ENCODE measurements around the gene SSR2. TPM values are rescaled to one million over a fixed set of nuclear protein-coding genes. Genes with fewer than 3 reads are reported as not detected.

Gene SSR2
- polyA plus RNA-seq, 1 donor (not counting 4 experiments of a cell fraction or from before 2014, with no cell fraction given) = 302 TPM

DNA sequence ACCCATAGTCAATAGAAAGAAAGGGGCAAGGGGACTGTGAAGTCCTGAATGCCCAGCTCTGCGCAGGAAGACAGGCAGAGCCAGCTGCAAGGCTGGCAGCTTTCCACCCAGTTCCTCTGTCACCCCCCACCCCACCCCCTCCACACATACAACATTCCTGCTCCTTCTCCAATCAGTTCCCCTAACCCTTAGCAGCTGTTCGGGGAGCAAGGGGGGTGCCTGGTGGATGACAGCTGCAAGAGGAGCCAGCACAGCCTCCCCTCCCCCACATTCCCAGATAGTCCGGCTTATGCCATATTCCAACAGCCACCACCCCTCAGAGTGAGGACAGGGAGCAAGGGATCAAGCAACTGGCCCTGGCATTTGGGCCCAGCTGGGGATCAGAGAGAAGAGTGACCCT lies 52.1 kb downstream of the SSR2 start:
- TF ChIP-seq EZH2 (IDR thresholded peaks at IDR 0.05; ENCODE audit: low read length) = no peak
- TF ChIP-seq, protein P1, sequence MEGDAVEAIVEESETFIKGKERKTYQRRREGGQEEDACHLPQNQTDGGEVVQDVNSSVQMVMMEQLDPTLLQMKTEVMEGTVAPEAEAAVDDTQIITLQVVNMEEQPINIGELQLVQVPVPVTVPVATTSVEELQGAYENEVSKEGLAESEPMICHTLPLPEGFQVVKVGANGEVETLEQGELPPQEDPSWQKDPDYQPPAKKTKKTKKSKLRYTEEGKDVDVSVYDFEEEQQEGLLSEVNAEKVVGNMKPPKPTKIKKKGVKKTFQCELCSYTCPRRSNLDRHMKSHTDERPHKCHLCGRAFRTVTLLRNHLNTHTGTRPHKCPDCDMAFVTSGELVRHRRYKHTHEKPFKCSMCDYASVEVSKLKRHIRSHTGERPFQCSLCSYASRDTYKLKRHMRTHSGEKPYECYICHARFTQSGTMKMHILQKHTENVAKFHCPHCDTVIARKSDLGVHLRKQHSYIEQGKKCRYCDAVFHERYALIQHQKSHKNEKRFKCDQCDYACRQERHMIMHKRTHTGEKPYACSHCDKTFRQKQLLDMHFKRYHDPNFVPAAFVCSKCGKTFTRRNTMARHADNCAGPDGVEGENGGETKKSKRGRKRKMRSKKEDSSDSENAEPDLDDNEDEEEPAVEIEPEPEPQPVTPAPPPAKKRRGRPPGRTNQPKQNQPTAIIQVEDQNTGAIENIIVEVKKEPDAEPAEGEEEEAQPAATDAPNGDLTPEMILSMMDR (optimal IDR thresholded peaks at IDR 0.05 in 1 of 3, IDR thresholded peaks at IDR 0.05 in 1 of 3, conservative IDR thresholded peaks at IDR 0.05 in 1 of 3; ENCODE audit: extremely low read depth in 1 of 3, insufficient read depth in 2 of 3, low read length in 3 of 3) = no peak
- H4K20me1 ChIP-seq (ENCODE audit: control insufficient read depth, extremely low read depth, insufficient read depth, low read length) = peaks cover 11% of the 10 kb centered on the region
- H3K4me3 ChIP-seq (ENCODE audit: control insufficient read depth in 2 of 3, extremely low read depth in 1 of 3, insufficient read depth in 2 of 3, low read depth in 1 of 3, low read length in 3 of 3) = no peak overlapping the region
- no peak overlapping the region for H3K9ac ChIP-seq (ENCODE audit: control insufficient read depth, extremely low read depth, insufficient read depth, low read length)
- no peaks in the 10 kb centered on the region for H3K27me3 ChIP-seq (ENCODE audit: control insufficient read depth, extremely low read depth, insufficient read depth, low read length)
- H3K27ac ChIP-seq (ENCODE audit: control insufficient read depth, insufficient read depth, low read length) = no peak overlapping the region
- FAIRE-seq = no peak
- no peak overlapping the region for H3K4me2 ChIP-seq (ENCODE audit: control insufficient read depth, extremely low read depth, insufficient read depth, low read depth, low read length)
- no peak for DNase-seq (ENCODE audit: low read depth, low spot score)
- no peaks in the 10 kb centered on the region for H3K4me1 ChIP-seq (ENCODE audit: control insufficient read depth, extremely low read depth, insufficient read depth, low read length)
- dilution Hi-C loops (cut with MboI; ENCODE audit: extremely low pct_ligation_motif_present, low sequenced_read_pairs) = no loop called here
- H3K79me2 ChIP-seq (ENCODE audit: control insufficient read depth, insufficient read depth, low read length) = peaks cover 52% of the 10 kb centered on the region
- H3K9me1 ChIP-seq (ENCODE audit: control insufficient read depth, extremely low read depth, insufficient read depth, low read length) = no peaks in the 10 kb centered on the region
- H2AFZ ChIP-seq (ENCODE audit: control insufficient read depth, low read length) = no peak overlapping the region
- H3K36me3 ChIP-seq (ENCODE audit: control insufficient read depth in 2 of 2, extremely low read depth in 1 of 2, insufficient read depth in 2 of 2, low read length in 2 of 2) = peaks cover 45 to 49% of the 10 kb centered on the region in 2 experiments
- no peaks in the 10 kb centered on the region for H3K9me3 ChIP-seq (ENCODE audit: control insufficient read depth, low read depth, low read length)

DNA sequence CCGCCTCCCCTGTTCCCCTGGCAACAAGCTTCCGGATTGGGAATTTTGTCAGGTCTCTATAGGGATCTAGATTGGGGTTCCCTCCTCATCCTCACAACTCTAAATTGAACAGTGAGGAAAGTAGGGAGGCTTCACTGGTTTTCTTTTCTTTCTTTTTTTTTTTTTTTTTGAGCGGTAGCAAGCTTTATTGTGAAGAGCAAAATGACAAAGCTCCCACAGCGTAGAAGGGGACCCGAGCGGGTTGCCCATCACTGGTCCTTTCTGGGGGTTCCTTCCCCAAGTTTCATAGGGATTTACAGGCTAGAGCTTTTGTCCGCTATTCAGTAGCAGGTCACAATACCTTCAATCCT lies 52.7 kb downstream of the SSR2 start:
- no peak for TF ChIP-seq EZH2 (IDR thresholded peaks at IDR 0.05; ENCODE audit: low read length)
- TF ChIP-seq, protein P1 (optimal IDR thresholded peaks at IDR 0.05 in 1 of 3, IDR thresholded peaks at IDR 0.05 in 1 of 3, conservative IDR thresholded peaks at IDR 0.05 in 1 of 3; ENCODE audit: extremely low read depth in 1 of 3, insufficient read depth in 2 of 3, low read length in 3 of 3) = no peak
- Histone ChIP-seq H3K27ac (ENCODE audit: control insufficient read depth, insufficient read depth, low read length) (no peak overlapping the region), H3K36me3 (ENCODE audit: control insufficient read depth in 2 of 2, extremely low read depth in 1 of 2, insufficient read depth in 2 of 2, low read length in 2 of 2) (peaks cover 44 to 51% of the 10 kb centered on the region in 2 experiments), H3K9me3 (ENCODE audit: control insufficient read depth, low read depth, low read length) (no peaks in the 10 kb centered on the region), H3K4me1 (ENCODE audit: control insufficient read depth, extremely low read depth, insufficient read depth, low read length) (peaks cover under 1% of the 10 kb centered on the region), H4K20me1 (ENCODE audit: control insufficient read depth, extremely low read depth, insufficient read depth, low read length) (peaks cover 6% of the 10 kb centered on the region), H3K9me1 (ENCODE audit: control insufficient read depth, extremely low read depth, insufficient read depth, low read length) (no peaks in the 10 kb centered on the region), H2AFZ (ENCODE audit: control insufficient read depth, low read length) (no peak overlapping the region), H3K27me3 (ENCODE audit: control insufficient read depth, extremely low read depth, insufficient read depth, low read length) (no peaks in the 10 kb centered on the region), H3K9ac (ENCODE audit: control insufficient read depth, extremely low read depth, insufficient read depth, low read length) (no peak overlapping the region), H3K4me2 (ENCODE audit: control insufficient read depth, extremely low read depth, insufficient read depth, low read depth, low read length) (no peak overlapping the region), H3K79me2 (ENCODE audit: control insufficient read depth, insufficient read depth, low read length) (peaks cover 47% of the 10 kb centered on the region), H3K4me3 (ENCODE audit: control insufficient read depth in 2 of 3, extremely low read depth in 1 of 3, insufficient read depth in 2 of 3, low read depth in 1 of 3, low read length in 3 of 3) (no peak overlapping the region)
- no peak for FAIRE-seq
- dilution Hi-C loops (cut with MboI; ENCODE audit: extremely low pct_ligation_motif_present, low sequenced_read_pairs) = no loop called here
- no peak for DNase-seq (ENCODE audit: low read depth, low spot score)
